ENCODE measurements around the gene SDHAF2. TPM values are rescaled to one million over a fixed set of nuclear protein-coding genes. Genes with fewer than 3 reads are reported as not detected.

SDHAF2 gene
- total and polyA plus RNA-seq, 2 of the 13 experiments (the other 11 are each of a cell fraction or from before 2014, with no cell fraction given), result 44.2 to 70.4 TPM

Small RNAs within 50 kb of the gene (small RNA-seq; reads per million reads assigned to genes)
- gene RN7SL23P (ENCODE audit: insufficient read depth in 2 of 3, insufficient read length in 3 of 3, low read depth in 2 of 3, low replicate concordance in 1 of 3), result 0 reads per million in 3 experiments

Other genes with a start within 250 kb of the SDHAF2 start
- gene PGA3, start 226.6 kb upstream of the SDHAF2 start, total RNA-seq (2016; rRNA removed; fragmentation: Illumina TruSeq; extraction: Trizol), result not detected in 2 replicates
- gene PGA3, start 226.6 kb upstream of the SDHAF2 start, polyA plus RNA-seq (2011; rRNA removed), result not detected in 2 replicates
- gene PGA4, start 207.8 kb upstream of the SDHAF2 start, total RNA-seq (2016; rRNA removed; fragmentation: Illumina TruSeq; extraction: Trizol), result not detected in 2 replicates
- gene PGA4, start 207.8 kb upstream of the SDHAF2 start, polyA plus RNA-seq (2011; rRNA removed), result not detected in 2 replicates
- not detected in 2 replicates for gene PGA5, start 188.9 kb upstream of the SDHAF2 start, total RNA-seq (2016; rRNA removed; fragmentation: Illumina TruSeq; extraction: Trizol)
- gene PGA5, start 188.9 kb upstream of the SDHAF2 start, polyA plus RNA-seq (2011; rRNA removed), result not detected in 2 replicates
- 10.4 and 27.6 TPM in 2 replicates for gene VWCE, start 134.8 kb upstream of the SDHAF2 start, total RNA-seq (2016; rRNA removed; fragmentation: Illumina TruSeq; extraction: Trizol)
- 58.3 and 59.7 TPM in 2 replicates for gene VWCE, start 134.8 kb upstream of the SDHAF2 start, polyA plus RNA-seq (2011; rRNA removed)
- 266 and 292 TPM in 2 replicates for gene DDB1, start 97.0 kb upstream of the SDHAF2 start, total RNA-seq (2016; rRNA removed; fragmentation: Illumina TruSeq; extraction: Trizol)
- 175 and 217 TPM in 2 replicates for gene DDB1, start 97.0 kb upstream of the SDHAF2 start, polyA plus RNA-seq (2011; rRNA removed)
- gene TKFC, start 96.9 kb upstream of the SDHAF2 start, total RNA-seq (2016; rRNA removed; fragmentation: Illumina TruSeq; extraction: Trizol), result 173 and 197 TPM in 2 replicates
- gene TKFC, start 96.9 kb upstream of the SDHAF2 start, polyA plus RNA-seq (2011; rRNA removed), result 147 and 237 TPM in 2 replicates
- 11.5 and 14.9 TPM in 2 replicates for gene CYB561A3, start 68.2 kb upstream of the SDHAF2 start, total RNA-seq (2016; rRNA removed; fragmentation: Illumina TruSeq; extraction: Trizol)
- gene CYB561A3, start 68.2 kb upstream of the SDHAF2 start, polyA plus RNA-seq (2011; rRNA removed), result 11.4 and 14.7 TPM in 2 replicates
- 29.7 and 43.5 TPM in 2 replicates for gene TMEM138, start 67.8 kb upstream of the SDHAF2 start, total RNA-seq (2016; rRNA removed; fragmentation: Illumina TruSeq; extraction: Trizol)
- gene TMEM138, start 67.8 kb upstream of the SDHAF2 start, polyA plus RNA-seq (2011; rRNA removed), result 51.0 and 61.0 TPM in 2 replicates
- 25.2 and 25.4 TPM in 2 replicates for gene TMEM216, start 37.5 kb upstream of the SDHAF2 start, total RNA-seq (2016; rRNA removed; fragmentation: Illumina TruSeq; extraction: Trizol)
- gene TMEM216, start 37.5 kb upstream of the SDHAF2 start, polyA plus RNA-seq (2011; rRNA removed), result 53.7 and 60.1 TPM in 2 replicates
- gene CPSF7, start 149 bp upstream of the SDHAF2 start, total RNA-seq (2016; rRNA removed; fragmentation: Illumina TruSeq; extraction: Trizol), result 29.4 and 34.1 TPM in 2 replicates
- gene CPSF7, start 149 bp upstream of the SDHAF2 start, polyA plus RNA-seq (2011; rRNA removed), result 36.8 and 40.6 TPM in 2 replicates
- gene LRRC10B, start 78.6 kb downstream of the SDHAF2 start, total RNA-seq (2016; rRNA removed; fragmentation: Illumina TruSeq; extraction: Trizol), result not detected in 2 replicates
- gene LRRC10B, start 78.6 kb downstream of the SDHAF2 start, polyA plus RNA-seq (2011; rRNA removed), result not detected in 2 replicates
- 0.81 and 1.4 TPM in 2 replicates for gene SYT7, start 151.0 kb downstream of the SDHAF2 start, total RNA-seq (2016; rRNA removed; fragmentation: Illumina TruSeq; extraction: Trizol)
- 4.4 and 6.2 TPM in 2 replicates for gene SYT7, start 151.0 kb downstream of the SDHAF2 start, polyA plus RNA-seq (2011; rRNA removed)